DLD1 (cell line): ENCODE data around the gene MCM3AP.
"Not testable (repeated sequence)": the region's sequence is repeated elsewhere in the genome, so short reads cannot be mapped to it uniquely, and the experiment has no call there.

Experiments used
- in situ Hi-C: cut with HindIII; loops from 2 replicates; pipeline ENCODE4 v1.10.0; 2017; ENCODE audit warnings: low sequenced_read_pairs

The MCM3AP gene

DNA sequence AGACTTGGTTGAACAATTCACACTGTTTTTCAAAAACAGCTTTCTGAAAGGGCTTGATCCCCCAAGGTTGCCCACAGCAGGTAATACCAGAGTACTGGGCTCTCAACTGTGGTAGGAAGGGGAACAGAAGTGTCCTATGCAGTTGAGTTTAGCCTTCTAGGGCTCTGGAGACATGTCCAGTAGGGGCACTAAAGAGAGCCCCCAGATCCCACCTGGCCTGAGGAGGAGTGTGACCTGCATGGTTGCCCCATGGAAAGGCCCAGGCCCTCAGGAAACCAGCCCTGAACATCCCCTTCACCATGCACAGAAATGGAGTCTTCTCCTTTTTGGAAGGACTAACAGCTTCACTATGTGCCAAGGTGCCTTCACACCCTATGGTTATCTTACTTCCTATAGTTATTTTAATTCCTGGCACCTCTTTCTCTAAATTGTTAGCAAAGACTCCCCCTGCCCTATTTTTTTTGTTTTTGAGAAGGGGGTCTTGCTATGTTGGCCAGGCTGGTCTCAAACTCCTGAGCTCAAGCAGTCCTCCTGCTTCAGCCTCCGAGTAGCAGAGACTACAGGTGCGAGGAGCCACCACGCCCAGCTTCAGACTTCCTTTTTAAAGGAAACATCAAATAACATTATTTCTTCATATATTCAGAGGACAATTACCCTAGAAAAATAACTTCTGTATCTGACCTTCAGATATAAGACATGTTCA lies 40.0 kb downstream of the MCM3AP start:
- in situ Hi-C loops: no loop called here

DNA sequence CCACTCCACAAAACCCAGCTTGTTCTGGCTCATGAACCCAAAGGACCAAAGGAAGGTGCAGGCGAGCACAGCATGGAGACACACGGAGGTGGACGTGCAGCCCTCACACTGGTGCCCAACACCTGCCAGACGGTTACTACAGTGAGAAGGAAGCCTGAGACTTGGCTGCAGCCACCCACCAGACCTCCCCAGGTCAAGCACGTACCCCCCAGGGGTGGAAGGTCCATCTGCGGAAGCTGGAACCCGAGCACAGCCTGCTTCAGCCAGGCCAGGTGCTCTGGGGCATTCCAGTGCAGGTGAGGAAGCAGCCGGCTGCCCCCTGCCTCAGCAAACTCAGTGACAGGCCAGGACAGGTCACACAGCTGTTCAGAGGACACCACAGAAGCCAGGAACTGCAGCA lies 40.8 kb downstream of the MCM3AP start:
- in situ Hi-C loops: no loop called here

- in situ Hi-C loops: no loop called here
Observed at GRCh38 chr21:46243960-46244361, 41.5 kb downstream of the MCM3AP start.

- in situ Hi-C loops: no loop called here
Observed at GRCh38 chr21:46243325-46243724, 42.1 kb downstream of the MCM3AP start.

- in situ Hi-C loops: not testable (repeated sequence)
Observed at GRCh38 chr21:46241577-46241976, 43.8 kb downstream of the MCM3AP start.

DNA sequence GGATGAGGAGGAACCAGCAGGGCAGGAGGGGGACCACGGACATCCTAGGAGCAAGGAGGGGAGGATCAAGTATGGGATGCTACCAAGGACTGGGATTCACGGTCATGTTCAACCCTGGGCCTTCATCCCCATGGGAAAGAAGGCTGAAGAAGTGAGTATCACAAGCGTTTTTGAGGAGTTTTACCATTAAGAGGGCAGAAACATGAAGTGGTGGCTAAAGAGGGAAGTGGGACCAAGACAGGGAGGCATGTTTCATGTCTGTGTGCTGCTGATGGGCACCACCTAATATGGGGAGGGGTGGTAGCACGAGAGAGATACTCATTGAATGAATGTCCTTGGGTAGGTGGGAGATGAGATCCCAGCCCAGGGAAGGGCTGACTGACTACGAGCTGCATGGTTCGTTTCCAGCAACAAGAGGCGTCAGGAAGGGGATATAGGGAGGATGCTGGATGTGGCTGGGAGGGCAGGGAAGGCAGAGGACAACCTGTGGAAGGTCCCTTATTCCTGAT lies 45.5 kb downstream of the MCM3AP start:
- in situ Hi-C loops: no loop called here

- in situ Hi-C loops: no loop called here
Observed at GRCh38 chr21:46237474-46237873, 47.9 kb downstream of the MCM3AP start.

- in situ Hi-C loops: no loop called here
Observed at GRCh38 chr21:46234436-46234950, 50.9 kb downstream of the MCM3AP start.

DNA sequence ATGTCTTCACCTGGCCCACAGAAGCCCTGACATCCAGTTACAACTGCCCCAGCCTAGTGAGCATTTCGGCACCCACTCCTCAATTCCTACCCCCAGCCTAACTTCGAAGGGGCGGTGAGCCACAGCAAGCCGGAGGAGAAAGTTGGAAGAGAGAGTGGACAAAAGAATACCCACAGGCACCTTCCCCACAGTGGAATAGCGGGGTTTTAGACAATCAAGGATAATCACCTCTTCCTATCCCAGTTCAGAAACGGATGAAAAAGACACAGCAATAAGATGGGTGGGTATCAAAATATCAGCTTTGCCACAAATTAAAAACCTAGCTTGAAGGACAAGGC lies 55.5 kb downstream of the MCM3AP start:
- in situ Hi-C loops: no loop called here

DNA sequence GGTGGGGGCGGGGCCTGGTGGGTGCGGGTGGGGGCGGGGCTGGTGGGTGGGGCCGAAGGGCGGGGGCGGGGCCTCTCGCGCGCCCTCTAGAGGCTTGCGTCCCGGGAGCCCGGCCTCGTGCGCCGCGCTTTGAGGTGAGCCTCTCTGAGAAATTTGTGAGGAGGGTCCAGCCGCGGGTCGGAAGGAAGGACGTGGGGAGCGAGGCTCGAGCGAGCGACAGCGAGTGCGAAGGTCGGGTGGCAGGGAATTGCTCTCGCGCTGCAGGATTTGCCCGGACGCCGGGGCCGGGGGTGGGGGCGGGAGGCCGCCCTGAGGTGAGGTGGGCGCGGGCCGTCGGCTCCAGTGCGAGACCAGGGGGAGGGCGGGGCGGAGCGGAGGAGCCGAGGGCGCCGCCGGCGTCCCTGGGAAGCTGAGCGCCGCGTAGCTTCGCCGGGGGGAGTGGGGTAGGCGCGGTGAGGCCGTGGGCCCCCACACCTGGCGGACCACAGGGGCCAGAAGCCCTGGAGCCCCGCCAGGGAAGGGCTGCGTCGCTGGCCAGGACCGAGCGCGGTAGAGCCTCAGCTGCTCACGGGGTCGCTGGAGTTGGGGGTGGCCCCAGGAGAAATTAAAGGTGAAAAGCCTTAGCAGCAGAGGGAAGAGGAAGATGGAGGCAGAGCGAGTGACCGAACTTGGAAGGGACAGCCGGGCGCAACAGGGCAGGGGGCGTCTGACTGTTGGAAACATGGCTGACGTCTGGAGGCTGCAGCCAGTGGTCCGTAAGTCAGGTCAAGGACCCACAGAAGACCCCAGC lies 56.1 kb downstream of the MCM3AP start:
- in situ Hi-C loops: no loop called here

DNA sequence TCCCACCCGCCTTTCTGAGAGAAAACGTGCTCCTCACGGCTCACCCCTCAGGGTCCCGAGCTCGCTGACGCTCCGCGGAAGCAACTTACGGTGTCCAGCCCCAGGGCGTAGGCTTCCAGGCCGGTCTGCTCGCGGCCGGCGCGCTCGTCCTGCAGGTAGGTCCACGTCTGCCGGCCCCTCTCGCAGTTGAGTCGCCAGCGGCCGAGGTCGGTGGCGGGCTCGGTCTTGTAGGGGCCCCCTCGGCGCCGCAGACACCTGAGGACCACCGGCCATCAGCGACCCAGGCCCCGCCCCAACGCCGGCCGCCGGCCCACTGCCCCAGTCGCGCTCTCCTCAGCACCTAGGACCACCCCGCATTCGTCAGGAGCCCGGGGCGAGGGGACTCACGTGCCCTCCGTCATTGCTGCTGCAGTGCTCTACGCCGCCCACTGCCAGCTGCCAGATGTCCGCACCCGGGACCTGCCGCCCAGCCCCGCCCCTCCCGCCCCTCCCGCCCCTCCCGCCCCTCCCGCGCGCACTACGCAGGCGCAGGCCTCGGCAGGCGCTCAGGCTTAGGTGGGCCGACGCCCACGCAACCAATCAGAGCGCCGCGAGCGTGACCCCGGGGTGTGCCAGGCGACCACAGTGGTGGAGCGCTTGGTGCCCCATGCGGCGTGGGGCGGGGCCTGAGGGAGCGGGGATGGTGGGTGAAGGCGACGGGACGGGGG lies 56.9 kb downstream of the MCM3AP start, which contains the start of gene LSS:
TSS of gene LSS (minus strand) at position 430 of the 707 bp plus-strand sequence. CDS start at position 401, 29 bp downstream.
- in situ Hi-C loops: no loop called here

GRCh38 chr21:46227811-46228344 lies 57.5 kb downstream of the MCM3AP start:
- in situ Hi-C loops: no loop called here

DNA sequence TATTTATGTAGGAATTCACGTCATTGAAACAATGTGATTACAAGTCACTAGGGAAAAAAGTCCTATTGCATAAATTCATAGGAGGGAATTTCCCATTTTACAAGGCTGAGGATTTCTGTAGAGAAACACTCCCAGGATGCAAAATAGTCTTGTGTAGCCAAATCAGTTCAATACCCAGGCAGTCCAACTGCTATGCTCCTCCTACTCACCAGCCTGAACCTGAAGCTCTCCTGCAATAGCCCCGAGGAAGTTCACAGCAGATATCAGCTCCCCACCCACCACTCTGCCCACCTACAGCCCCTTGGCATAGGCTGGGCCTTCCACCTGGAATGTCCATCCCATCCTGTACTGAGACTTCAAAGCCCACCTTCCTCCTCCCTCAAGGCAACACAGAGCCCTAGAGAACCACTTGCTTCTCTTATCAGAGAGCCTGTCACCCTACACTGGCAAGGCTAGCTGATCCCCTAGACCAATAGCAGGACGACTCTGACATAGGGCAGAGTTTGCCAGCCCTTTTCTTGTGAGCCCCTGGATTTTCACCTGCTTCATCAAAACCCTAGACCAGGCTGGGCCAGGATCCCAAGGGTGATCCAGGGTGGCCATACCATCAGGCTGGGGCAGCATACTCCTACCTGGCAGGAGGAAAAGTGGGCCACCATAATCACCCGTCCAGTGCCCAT lies 58.4 kb downstream of the MCM3AP start:
- in situ Hi-C loops: no loop called here

GRCh38 chr21:46226146-46226545 lies 59.3 kb downstream of the MCM3AP start:
- in situ Hi-C loops: no loop called here

GRCh38 chr21:46223661-46224060 lies 61.8 kb downstream of the MCM3AP start:
- in situ Hi-C loops: not testable (repeated sequence)

GRCh38 chr21:46223217-46223616 lies 62.2 kb downstream of the MCM3AP start:
- in situ Hi-C loops: no loop called here

GRCh38 chr21:46222436-46223116 lies 62.8 kb downstream of the MCM3AP start:
- in situ Hi-C loops: no loop called here

- in situ Hi-C loops: no loop called here
Observed at GRCh38 chr21:46221664-46222435, 63.6 kb downstream of the MCM3AP start.

DNA sequence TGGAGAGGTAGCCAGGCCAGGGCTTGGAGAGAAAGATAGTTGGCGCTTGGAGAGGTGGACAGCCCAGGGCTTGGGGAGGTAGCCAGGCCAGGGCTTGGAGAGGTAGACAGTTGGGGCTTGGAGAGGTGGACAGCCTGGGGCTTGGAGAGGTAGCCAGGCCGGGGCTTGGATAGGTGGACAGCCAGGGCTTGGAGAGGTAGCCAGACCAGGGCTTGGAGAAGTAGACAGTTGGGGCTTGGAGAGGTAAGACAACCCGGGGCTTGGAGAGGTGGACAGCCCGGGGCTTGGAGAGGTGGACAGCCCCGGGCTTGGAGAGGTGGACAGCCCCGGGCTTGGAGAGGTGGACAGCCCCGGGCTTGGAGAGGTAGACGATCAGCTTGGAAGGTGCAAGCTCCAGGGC lies 64.6 kb downstream of the MCM3AP start:
- in situ Hi-C loops: no loop called here
